GM10248 (cell line): Measurements from ENCODE around the gene SEZ6.

ENCODE experiments used
- CTCF ChIA-PET: fragments of 300-600 bp; sonication (Branson Sonifier 250); formaldehyde crosslinking; extraction: SDS; loops from one replicate; lab custom pipeline; 2021; ENCODE audit warnings: antibody characterized with exemption; lab: Yijun Ruan, JAX
- POLR2A ChIA-PET: fragments of 350-650 bp; sonication (Branson Sonifier 250); formaldehyde crosslinking; extraction: SDS; loops from one replicate; lab custom pipeline; 2020; ENCODE audit warnings: antibody characterized with exemption; lab: Yijun Ruan, JAX
- DNase-seq: peaks from one replicate; pipeline ENCODE4 v3.0.0; 2012; ENCODE audit errors: extremely low spot score
- TF ChIP-seq, protein P1 (sequence below): IDR thresholded peaks from 2 replicates; pipeline ENCODE4 v1.5.1; 2012; ENCODE audit warnings: mild to moderate bottlenecking, low read depth; ENCODE audit errors: extremely low read depth, missing control alignments, control extremely low read depth

Gene SEZ6

DNA sequence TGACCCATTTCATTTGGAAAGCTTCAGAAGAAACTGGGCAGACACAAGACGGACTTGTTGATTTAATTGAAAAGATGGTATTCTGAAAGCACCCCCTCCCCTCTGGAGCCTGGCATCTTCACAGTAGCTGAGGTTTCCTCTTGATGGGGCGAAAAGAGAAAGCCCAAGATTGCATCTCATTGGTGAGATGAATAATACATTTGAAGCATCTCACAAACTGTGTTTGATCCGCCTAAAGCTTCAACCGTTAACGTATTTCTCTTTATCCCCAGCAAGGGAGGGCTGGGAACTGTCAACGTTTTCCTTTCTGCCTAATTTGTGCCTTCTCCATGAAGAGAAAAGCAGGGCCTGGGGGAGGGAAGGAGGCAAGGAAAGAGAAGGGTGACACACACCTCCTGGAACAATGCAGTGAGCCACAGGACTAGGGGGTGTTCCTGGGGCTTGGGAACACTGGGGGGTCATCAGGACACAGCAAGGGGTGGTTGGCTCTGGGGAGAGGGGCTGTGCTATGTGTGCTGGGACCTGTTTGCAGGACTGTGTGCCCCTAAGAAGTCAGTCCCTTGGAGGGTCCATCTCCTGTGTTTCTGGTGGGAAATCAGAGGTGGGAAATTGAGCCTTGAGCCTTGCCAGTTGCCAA, 18.6 kb upstream of the SEZ6 start:
- CTCF ChIA-PET: interaction anchor here (1.6 kb wide), 1 partner anchor 93 kb away, joined by 4 read pairs; no protein-coding TSS in a partner anchor
- TF ChIP-seq, protein P1, sequence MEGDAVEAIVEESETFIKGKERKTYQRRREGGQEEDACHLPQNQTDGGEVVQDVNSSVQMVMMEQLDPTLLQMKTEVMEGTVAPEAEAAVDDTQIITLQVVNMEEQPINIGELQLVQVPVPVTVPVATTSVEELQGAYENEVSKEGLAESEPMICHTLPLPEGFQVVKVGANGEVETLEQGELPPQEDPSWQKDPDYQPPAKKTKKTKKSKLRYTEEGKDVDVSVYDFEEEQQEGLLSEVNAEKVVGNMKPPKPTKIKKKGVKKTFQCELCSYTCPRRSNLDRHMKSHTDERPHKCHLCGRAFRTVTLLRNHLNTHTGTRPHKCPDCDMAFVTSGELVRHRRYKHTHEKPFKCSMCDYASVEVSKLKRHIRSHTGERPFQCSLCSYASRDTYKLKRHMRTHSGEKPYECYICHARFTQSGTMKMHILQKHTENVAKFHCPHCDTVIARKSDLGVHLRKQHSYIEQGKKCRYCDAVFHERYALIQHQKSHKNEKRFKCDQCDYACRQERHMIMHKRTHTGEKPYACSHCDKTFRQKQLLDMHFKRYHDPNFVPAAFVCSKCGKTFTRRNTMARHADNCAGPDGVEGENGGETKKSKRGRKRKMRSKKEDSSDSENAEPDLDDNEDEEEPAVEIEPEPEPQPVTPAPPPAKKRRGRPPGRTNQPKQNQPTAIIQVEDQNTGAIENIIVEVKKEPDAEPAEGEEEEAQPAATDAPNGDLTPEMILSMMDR: no peak
- no peak for DNase-seq
- POLR2A ChIA-PET: no interaction called here

DNA sequence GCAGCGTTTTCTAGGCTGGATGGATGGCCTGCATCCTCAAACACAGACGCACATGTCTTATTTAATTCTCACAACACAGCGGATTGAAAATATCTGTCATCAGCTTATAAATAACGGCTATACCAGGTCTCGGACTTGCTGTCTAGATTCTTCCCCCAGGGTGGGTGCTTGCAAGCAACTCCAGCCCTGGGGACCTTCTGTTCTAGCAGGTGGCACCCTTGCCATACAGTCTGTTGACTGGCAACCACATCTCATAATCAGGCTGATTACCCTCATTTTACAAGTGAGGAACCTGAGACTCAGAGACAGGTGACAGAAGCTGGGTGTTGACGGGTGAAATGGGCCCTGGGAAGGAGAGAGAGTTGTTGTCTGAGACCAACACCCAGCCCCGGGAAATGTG, 16.2 kb upstream of the SEZ6 start:
- TF ChIP-seq, protein P1: no peak
- CTCF ChIA-PET: no interaction called here
- DNase-seq: no peak
- POLR2A ChIA-PET: no interaction called here

DNA sequence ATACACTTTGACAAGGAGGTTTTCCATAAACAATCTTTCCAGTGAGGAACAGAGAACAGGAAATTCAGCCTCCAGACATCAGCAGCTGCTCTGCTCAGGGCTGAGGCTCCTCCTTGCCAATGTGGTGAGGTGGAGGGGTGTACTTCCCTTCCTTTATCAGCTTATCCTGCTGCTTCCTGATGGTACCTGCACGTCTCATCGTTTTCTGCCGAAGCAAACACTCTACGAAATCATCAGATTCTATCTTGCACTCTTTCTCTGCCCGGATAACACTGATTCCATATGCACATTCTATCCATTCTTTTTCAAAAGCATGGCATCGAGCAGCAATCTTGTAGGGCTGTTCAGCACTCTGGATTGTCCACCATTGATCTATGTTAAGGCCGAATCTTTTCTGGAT, 15.4 kb upstream of the SEZ6 start:
- POLR2A ChIA-PET: interaction anchor here (0.7 kb wide), 1 partner anchor 717 kb away, joined by 6 read pairs; no protein-coding TSS in a partner anchor
- CTCF ChIA-PET: no interaction called here
- no peak for DNase-seq
- TF ChIP-seq, protein P1: no peak

DNA sequence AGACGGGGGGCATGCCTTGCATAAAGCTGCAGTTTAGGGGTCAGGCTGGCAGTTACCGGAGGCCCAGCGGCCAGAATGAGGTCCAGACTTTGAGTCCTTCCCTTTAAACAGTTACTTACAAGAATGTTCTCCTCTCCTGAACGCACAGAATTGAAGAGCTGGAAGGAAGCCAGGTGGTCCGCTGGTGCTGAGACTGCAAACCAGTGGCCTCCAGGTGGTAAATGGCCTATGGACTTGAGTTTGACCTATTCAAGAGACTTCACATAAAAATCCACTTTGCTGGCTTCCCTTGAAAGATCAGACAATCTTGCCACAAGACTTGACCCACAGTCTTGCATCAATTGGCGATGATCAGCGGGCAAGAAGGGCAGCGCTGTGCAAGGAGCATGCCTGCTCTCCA, 14.7 kb upstream of the SEZ6 start:
- ChIA-PET POLR2A (no interaction called here), CTCF (interaction anchor here (0.9 kb wide), 1 partner anchor 19 kb away, joined by 3 read pairs; no protein-coding TSS in a partner anchor)
- DNase-seq: no peak

DNA sequence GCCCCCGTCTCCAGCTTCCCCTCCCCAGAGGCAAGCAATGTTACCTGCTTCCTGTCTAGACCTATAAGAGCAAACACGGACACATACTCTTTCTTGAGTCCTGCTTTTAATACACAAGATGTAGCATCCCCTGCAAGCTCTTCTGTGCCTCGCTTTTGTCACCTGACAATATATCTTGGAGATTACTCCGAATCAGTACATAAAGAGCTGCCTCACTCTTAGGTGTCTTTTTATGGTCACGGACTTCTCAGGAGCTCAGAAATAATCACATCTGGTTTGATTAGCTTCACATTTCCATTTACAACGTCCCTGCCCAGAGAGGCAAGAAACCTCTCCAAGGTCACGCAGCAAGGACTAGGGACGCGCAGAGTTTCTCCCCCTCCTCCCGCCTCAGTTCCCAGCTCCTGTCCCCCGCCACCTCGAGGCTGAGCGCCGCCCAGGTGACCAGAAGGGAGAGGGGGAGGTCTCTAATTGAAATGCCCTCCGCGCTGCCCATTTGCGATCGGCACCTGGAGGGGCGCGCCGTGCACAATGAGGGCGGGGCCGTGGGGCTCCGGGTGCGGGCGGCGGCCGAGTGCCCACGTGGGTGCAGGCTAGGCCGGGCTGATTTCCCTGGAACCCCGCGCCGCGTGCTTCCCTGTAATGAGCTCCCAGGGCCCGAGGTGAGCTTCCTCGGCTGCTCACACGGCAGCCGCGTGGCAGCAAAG, 13.8 kb upstream of the SEZ6 start:
- TF ChIP-seq, protein P1: no peak
- no peak for DNase-seq
- POLR2A ChIA-PET: no interaction called here
- CTCF ChIA-PET: interaction anchor here (0.7 to 1.8 kb wide), 9 partner anchors 8 to 97 kb away, joined by 3 to 5 read pairs (median 3); no protein-coding TSS in a partner anchor

More for the DNA sequence above, 14.7 kb upstream of the SEZ6 start:
- TF ChIP-seq, protein P1: no peak

DNA sequence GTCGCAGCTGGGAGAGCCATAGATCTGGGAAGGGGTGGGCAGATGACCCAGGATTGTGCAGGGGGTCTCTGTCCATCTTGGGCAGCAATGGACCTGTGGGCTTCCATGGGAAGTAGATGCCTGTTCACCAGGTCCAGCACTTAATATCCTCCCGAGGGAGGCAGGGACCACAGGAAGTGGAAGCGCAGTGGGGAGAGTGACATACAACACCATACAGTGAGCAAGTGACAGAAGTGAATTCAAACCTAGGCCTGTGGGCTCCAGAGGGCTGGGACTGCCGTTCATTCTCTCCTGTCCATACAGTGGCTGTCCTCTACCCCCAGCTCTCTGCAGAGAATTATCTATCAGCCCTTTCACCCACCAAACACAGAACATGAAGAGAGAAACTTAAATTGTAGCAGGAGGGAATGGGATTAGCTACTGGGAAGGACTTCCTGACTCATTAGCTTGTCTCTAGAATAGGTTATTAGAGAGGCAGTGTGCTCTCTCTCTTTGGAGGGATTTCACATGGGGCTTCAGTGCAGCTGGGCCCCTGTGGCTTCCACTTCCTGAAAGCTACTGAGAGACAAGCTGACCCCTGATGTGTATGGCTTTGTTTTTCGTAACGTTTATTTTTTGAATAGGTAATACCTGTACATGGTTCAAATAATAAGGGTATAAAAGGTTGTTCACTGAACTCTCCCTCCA, 13.1 kb upstream of the SEZ6 start:
- TF ChIP-seq, protein P1: no peak
- CTCF ChIA-PET: interaction anchor here (0.7 to 1.8 kb wide), 10 partner anchors 7 to 98 kb away, joined by 3 to 5 read pairs (median 3); no protein-coding TSS in a partner anchor
- POLR2A ChIA-PET: no interaction called here
- DNase-seq: no peak
